ENCODE results near the gene CHAD.

CHAD gene

DNA sequence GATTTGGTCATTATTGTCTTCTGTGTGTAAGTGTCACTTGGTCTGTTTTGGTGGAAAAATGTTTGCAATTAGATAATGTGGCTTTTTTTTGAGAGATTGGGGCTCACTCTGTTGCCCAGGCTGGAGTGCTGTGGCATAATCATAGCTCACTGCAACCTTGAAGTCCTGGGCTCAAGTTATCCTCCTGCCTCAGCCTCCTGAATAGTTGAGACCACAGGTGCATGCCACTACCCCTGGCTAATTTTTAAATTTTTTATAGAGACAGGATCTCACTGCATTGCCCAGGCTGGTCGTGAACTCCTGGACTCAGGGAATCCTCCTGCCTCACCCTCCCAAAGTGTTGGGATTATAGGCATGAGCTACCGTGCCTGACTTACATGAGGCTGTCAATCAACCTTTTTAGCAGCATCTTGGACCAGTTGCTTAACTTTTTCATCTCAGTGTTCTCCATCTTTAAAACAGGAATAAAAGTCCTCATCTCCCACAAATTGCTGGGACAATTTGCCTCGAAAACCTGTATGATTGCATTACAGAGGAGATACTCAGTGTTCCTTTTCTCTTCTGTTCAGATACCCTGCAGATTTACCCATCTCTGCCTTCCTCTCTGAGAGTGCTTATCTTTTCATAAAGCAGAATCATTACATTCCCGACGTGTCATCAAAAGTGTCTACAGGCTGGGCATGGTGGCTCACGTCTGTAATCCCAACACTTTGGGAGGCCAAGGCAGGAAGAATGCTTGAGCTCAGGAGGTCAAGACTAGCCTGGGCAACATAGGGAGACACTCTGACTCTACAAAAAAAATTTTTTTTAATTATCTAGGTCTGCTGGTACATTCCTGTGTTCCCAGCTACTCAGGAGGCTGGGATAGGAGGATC is 23.6 kb downstream of the CHAD start:
- Histone ChIP-seq H3K9ac (no peak overlapping the region), H3K27me3 (ENCODE audit: insufficient read depth, low read depth) (no peaks in the 10 kb centered on the region), H3K36me3 (ENCODE audit: insufficient read depth) (no peaks in the 10 kb centered on the region), H2AFZ (ENCODE audit: low read depth) (no peak overlapping the region), H3K4me3 (IDR thresholded peaks at IDR 0.05; ENCODE audit: insufficient read depth, low read depth, low read length) (no peak overlapping the region), H3K27ac (no peak overlapping the region), H4K20me1 (ENCODE audit: insufficient read depth) (no peaks in the 10 kb centered on the region), H3K79me2 (ENCODE audit: insufficient read depth, low read depth) (no peaks in the 10 kb centered on the region), H3K4me2 (no peak overlapping the region), H3K4me1 (ENCODE audit: low read depth, poor library complexity, severe bottlenecking) (no peaks in the 10 kb centered on the region)
- TF ChIP-seq, protein P1, sequence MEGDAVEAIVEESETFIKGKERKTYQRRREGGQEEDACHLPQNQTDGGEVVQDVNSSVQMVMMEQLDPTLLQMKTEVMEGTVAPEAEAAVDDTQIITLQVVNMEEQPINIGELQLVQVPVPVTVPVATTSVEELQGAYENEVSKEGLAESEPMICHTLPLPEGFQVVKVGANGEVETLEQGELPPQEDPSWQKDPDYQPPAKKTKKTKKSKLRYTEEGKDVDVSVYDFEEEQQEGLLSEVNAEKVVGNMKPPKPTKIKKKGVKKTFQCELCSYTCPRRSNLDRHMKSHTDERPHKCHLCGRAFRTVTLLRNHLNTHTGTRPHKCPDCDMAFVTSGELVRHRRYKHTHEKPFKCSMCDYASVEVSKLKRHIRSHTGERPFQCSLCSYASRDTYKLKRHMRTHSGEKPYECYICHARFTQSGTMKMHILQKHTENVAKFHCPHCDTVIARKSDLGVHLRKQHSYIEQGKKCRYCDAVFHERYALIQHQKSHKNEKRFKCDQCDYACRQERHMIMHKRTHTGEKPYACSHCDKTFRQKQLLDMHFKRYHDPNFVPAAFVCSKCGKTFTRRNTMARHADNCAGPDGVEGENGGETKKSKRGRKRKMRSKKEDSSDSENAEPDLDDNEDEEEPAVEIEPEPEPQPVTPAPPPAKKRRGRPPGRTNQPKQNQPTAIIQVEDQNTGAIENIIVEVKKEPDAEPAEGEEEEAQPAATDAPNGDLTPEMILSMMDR (conservative IDR thresholded peaks at IDR 0.05; ENCODE audit: low read depth, low read length) = no peak

DNA sequence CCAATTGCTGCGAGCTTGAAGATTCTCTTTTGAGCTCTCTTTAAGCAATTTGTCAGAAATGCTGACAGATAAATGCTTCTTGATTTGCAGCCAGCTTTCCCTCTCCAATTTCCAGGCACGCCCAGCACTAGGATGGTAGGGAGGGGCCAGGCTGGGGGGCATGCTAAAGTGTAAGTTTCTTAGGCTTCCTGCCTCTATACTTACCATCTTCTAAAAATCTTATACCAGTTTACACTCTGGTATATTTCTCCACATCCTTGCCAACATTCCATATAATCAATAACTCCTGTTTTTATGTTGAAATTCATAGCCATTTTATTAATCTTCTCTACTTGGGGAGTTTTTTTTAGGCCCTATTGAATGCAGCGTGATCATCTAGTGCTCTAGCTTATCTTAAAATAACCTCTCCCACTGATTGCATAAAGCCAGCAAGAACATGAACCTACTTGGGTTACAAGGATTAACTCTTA is 25.1 kb downstream of the CHAD start:
- no peak overlapping the region for H3K9ac ChIP-seq
- no peak overlapping the region for H3K4me2 ChIP-seq
- no peaks in the 10 kb centered on the region for H3K79me2 ChIP-seq (ENCODE audit: insufficient read depth, low read depth)
- no peaks in the 10 kb centered on the region for H4K20me1 ChIP-seq (ENCODE audit: insufficient read depth)
- no peak overlapping the region for H2AFZ ChIP-seq (ENCODE audit: low read depth)
- H3K4me1 ChIP-seq (ENCODE audit: low read depth, poor library complexity, severe bottlenecking) = no peaks in the 10 kb centered on the region
- no peaks in the 10 kb centered on the region for H3K36me3 ChIP-seq (ENCODE audit: insufficient read depth)
- H3K27me3 ChIP-seq (ENCODE audit: insufficient read depth, low read depth) = no peaks in the 10 kb centered on the region
- no peak overlapping the region for H3K27ac ChIP-seq
- no peak overlapping the region for H3K4me3 ChIP-seq (IDR thresholded peaks at IDR 0.05; ENCODE audit: insufficient read depth, low read depth, low read length)
- TF ChIP-seq, protein P1 (conservative IDR thresholded peaks at IDR 0.05; ENCODE audit: low read depth, low read length) = no peak

DNA sequence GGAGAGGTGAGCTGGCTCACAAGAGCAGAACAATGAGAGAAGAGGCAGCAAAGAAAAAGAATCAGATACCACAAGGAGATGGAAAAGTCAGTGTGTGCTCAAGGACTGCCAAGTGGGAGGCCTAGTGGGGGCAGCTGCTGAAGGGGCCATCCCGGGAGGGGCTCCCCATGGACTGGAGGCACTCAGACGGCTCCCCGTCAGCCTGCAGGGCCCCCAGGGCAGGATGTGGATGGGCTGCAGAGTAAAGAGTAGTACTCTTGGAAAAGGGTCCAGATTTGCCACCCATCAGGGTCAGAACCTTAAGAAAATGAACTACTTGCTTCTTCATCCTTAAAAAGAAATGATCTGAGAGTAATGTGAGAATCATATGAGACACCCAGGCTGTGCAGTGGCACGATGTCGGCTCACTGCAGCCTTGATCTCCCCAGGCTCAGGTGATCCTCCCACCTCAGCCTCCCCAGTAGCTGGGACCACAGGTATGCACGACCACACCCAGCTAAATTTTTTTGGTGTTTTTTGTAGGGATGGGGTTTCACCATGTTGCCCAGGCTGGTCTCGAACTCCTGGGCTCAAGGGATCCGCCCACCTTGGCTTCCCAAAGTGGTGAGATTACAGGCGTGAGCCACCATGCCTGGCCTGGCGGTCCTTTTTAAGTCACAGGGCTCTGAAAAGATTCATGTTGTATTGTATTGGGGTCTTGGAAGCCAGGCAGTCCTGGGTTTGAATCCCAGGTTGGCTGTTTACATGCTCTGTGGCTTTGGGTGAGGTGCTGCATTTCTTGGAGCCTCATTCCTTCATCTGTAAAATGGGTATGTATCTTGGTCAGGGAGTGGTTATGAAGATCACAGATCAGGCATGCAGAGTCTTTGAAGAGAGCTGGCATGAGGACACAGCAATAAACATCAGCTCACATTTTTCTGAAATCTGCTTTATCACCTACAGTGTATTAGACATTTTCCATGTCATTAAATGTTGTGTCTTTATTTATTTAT is 27.5 kb downstream of the CHAD start:
- no peaks in the 10 kb centered on the region for H4K20me1 ChIP-seq (ENCODE audit: insufficient read depth)
- H3K4me1 ChIP-seq (ENCODE audit: low read depth, poor library complexity, severe bottlenecking) = no peaks in the 10 kb centered on the region
- H3K27me3 ChIP-seq (ENCODE audit: insufficient read depth, low read depth) = no peaks in the 10 kb centered on the region
- no peak overlapping the region for H2AFZ ChIP-seq (ENCODE audit: low read depth)
- H3K79me2 ChIP-seq (ENCODE audit: insufficient read depth, low read depth) = no peaks in the 10 kb centered on the region
- no peak overlapping the region for H3K9ac ChIP-seq
- no peaks in the 10 kb centered on the region for H3K36me3 ChIP-seq (ENCODE audit: insufficient read depth)
- no peak overlapping the region for H3K27ac ChIP-seq
- H3K4me3 ChIP-seq (IDR thresholded peaks at IDR 0.05; ENCODE audit: insufficient read depth, low read depth, low read length) = no peak overlapping the region
- TF ChIP-seq, protein P1 (conservative IDR thresholded peaks at IDR 0.05; ENCODE audit: low read depth, low read length) = no peak
- H3K4me2 ChIP-seq = no peak overlapping the region

DNA sequence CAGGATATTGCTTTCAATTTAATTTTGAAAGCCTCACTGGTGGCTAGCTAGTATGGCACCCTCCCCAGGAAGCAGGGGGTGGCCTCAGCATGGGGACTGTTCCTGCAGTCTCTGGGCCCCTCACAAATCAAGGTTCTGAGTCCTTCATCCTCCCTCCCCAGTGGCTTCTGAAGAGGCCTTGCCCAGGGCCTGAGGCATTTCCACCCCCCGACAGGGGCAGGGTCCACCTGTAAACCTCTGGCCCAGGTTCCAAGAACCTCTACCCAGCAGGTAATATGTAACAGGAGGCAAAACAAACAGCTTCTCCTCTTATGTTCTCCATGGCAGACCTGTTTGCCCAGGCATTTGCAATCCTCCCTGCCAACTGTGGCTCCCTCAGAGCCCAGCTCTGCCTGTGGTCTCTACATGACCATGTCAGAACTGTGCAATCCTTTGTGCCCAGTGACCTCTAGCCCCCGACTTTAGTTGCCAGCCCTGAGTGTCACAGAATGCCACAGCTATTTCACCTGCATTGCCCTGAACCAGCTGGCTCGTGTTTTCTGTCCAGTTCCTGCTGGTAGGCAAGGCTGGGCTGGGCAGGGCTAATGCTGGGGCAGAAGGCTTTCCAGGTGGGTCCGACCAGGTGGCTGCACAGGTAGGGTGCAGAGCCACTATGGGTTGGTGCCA is 28.4 kb downstream of the CHAD start:
- Histone ChIP-seq H3K4me1 (ENCODE audit: low read depth, poor library complexity, severe bottlenecking) (no peaks in the 10 kb centered on the region), H3K4me2 (no peak overlapping the region), H4K20me1 (ENCODE audit: insufficient read depth) (no peaks in the 10 kb centered on the region), H3K4me3 (IDR thresholded peaks at IDR 0.05; ENCODE audit: insufficient read depth, low read depth, low read length) (no peak overlapping the region), H3K27ac (no peak overlapping the region), H3K79me2 (ENCODE audit: insufficient read depth, low read depth) (no peaks in the 10 kb centered on the region), H3K27me3 (ENCODE audit: insufficient read depth, low read depth) (no peaks in the 10 kb centered on the region), H3K9ac (no peak overlapping the region), H3K36me3 (ENCODE audit: insufficient read depth) (no peaks in the 10 kb centered on the region), H2AFZ (ENCODE audit: low read depth) (no peak overlapping the region)
- TF ChIP-seq, protein P1 (conservative IDR thresholded peaks at IDR 0.05; ENCODE audit: low read depth, low read length) = no peak

All from KMS-11 (cell line).